GM13976 (cell line): ENCODE measurements around the gene CDK5RAP2.

Experiments
- DNase-seq: peaks from one replicate; pipeline ENCODE4 v3.0.0; 2012; ENCODE audit warnings: low spot score
- CTCF ChIP-seq: IDR thresholded peaks from 2 replicates; pipeline ENCODE4 v1.5.1; 2012; ENCODE audit warnings: borderline replicate concordance, mild to moderate bottlenecking; ENCODE audit not compliant: insufficient read depth; ENCODE audit errors: extremely low read depth, missing control alignments, control extremely low read depth
- in situ Hi-C: fragments of 300-500 bp; cut with MboI; formaldehyde crosslinking; loops from one replicate; pipeline ENCODE4 v1.12.0; 2022; ENCODE audit warnings: low sequenced_read_pairs, mixed read lengths, inconsistent platforms; ENCODE audit not compliant: unreplicated experiment

Gene CDK5RAP2

GRCh38 chr9:120393386-120394057 lies 186.4 kb downstream of the CDK5RAP2 start:
- in situ Hi-C loops: no loop called here
- DNase-seq: no peak
- TF ChIP-seq CTCF: no peak

DNA sequence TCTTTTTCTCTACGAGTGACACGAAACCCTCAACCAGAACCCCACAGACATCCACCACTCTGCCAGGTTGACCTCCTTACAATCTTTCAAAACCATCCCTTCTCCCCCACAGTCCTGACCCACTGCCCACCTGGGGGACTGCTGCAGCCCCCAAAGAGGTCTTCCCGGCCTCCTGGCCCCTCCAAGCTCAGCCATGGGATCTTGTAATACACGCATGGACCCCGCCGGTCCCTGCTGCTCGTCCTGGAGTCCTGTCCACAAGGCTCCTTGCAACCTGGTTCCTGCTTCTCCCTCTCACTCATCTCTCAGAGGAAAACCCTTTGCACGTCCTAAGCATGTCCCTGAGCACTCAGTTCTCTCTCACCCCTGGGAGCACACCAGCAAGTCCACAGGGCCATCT lies 187.3 kb downstream of the CDK5RAP2 start:
- TF ChIP-seq CTCF: no peak
- in situ Hi-C loops: no loop called here

GRCh38 chr9:120392245-120392644 lies 187.7 kb downstream of the CDK5RAP2 start:
- DNase-seq: no peak
- in situ Hi-C loops: no loop called here

More for the DNA sequence above, 187.3 kb downstream of the CDK5RAP2 start:
- DNase-seq: no peak

DNA sequence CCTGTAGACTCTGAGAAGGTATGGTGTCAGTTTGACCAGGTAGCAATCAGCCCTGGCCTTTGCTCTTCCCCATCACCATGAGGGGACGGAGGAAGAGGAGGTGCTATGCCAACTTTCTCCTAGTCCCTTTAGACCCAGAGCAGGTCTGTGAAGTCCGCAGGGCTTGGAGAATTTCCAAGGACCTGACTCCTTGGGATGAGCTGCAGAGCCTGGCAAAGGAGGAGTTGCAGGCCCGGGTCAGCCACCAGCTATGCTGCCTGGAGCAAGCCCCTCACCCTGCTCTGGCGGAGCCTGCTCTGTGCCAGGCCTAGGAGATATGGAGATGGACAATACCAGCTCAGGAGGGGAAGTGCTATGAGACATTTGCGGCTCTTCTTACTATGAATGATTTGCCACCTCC lies 188.3 kb downstream of the CDK5RAP2 start:
- no peak for TF ChIP-seq CTCF
- no peak for DNase-seq
- in situ Hi-C loops: no loop called here

More at GRCh38 chr9:120392245-120392644, 187.7 kb downstream of the CDK5RAP2 start:
- no peak for TF ChIP-seq CTCF

- DNase-seq: no peak
- in situ Hi-C loops: no loop called here
- TF ChIP-seq CTCF: no peak
Measured at GRCh38 chr9:120390637-120391190, 189.3 kb downstream of the CDK5RAP2 start.

DNA sequence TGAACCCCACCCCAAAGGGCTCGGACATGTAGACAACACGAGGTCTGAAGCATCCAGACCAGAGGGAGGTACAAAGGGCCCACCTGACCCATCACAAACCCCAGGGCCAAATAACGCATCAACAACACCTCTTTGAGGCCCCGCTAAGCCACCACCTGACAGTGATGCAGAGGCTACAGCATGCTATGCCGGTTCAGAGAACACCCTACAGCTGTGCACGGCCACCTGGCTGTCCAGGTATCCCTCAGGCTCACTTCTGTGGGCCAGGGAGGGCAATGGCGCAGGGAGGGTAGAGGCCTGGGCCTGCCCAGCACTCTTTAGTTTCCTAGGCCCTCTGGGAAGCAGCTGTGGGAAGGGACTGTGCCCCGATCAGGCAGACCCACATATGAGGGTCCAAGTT lies 190.1 kb downstream of the CDK5RAP2 start:
- in situ Hi-C loops: no loop called here
- TF ChIP-seq CTCF: no peak
- no peak for DNase-seq
